HEK293 (cell line): ENCODE data around the gene WARS2.

ENCODE experiments used
- CTCF ChIA-PET: fragments of 350-600 bp; formaldehyde crosslinking; extraction: SDS; loops from one replicate; lab custom pipeline; 2021; ENCODE audit warnings: antibody characterized with exemption; lab: Yijun Ruan, JAX
- POLR2A ChIA-PET: fragments of 300-600 bp; formaldehyde crosslinking; extraction: SDS; loops from one replicate; lab custom pipeline; 2020; ENCODE audit warnings: antibody characterized with exemption, inconsistent platforms; lab: Yijun Ruan, JAX
- H3K27ac ChIP-seq: fragments of 200-500 bp; sonication (Bioruptor generic); 2 replicates; pipeline ENCODE4 v1.5.1; 2014; ENCODE audit warnings: low read depth, low read length, control low read depth, inconsistent platforms; ENCODE audit errors: extremely low read depth
- H3K36me3 ChIP-seq, 2 experiments: fragments of 200-500 bp in 1 of 2; sonication (Bioruptor generic) in 1 of 2; 1 replicate in 1 of 2; 2 replicates in 1 of 2; pipeline ENCODE4 v1.5.1; 2014 to 2017; ENCODE audit warnings: inconsistent platforms in 2 of 2, low read length in 2 of 2; ENCODE audit not compliant: control insufficient read depth in 2 of 2, insufficient read depth in 1 of 2
- H3K4me1 ChIP-seq: fragments of 200-500 bp; sonication (Bioruptor generic); 2 replicates; pipeline ENCODE4 v1.5.1; 2014; ENCODE audit warnings: mild to moderate bottlenecking, low read length, inconsistent platforms; ENCODE audit not compliant: control insufficient read depth, insufficient read depth
- H3K4me3 ChIP-seq: 2 replicates; pipeline ENCODE4 v1.5.1; 2011; ENCODE audit warnings: low read depth, mild to moderate bottlenecking, control low read depth, low read length, moderate library complexity
- H3K9me3 ChIP-seq: fragments of 200-500 bp; sonication (Bioruptor generic); 2 replicates; pipeline ENCODE4 v1.5.1; 2014; ENCODE audit warnings: low read depth, low read length, inconsistent platforms; ENCODE audit not compliant: control insufficient read depth, insufficient read depth
- GFI1B ChIP-seq: fragments of 450-650 bp; formaldehyde crosslinking; IDR thresholded peaks from 2 replicates; pipeline ENCODE4 v1.5.1; 2016; ENCODE audit warnings: missing biosample characterization, missing genetic modification characterization
- GLI4 ChIP-seq: fragments of 450-650 bp; formaldehyde crosslinking; IDR thresholded peaks from 2 replicates; pipeline ENCODE4 v1.5.1; 2016; ENCODE audit warnings: missing biosample characterization, missing genetic modification characterization
- KLF7 ChIP-seq: fragments of 450-650 bp; formaldehyde crosslinking; IDR thresholded peaks from 2 replicates; pipeline ENCODE4 v1.5.1; 2016; ENCODE audit warnings: missing biosample characterization, missing genetic modification characterization, borderline replicate concordance
- OVOL3 ChIP-seq: fragments of 450-650 bp; formaldehyde crosslinking; IDR thresholded peaks from 2 replicates; pipeline ENCODE4 v1.5.1; 2016; ENCODE audit warnings: missing biosample characterization, missing genetic modification characterization
- ZBTB7A ChIP-seq: fragments of 450-650 bp; formaldehyde crosslinking; IDR thresholded peaks from 2 replicates; pipeline ENCODE4 v1.5.1; 2016; ENCODE audit warnings: low read depth, missing biosample characterization, missing genetic modification characterization
- ZEB2 ChIP-seq: fragments of 450-650 bp; formaldehyde crosslinking; IDR thresholded peaks from 2 replicates; pipeline ENCODE4 v1.5.1; 2016; ENCODE audit warnings: missing biosample characterization, missing genetic modification characterization
- ZNF121 ChIP-seq: fragments of 450-650 bp; formaldehyde crosslinking; IDR thresholded peaks from 2 replicates; pipeline ENCODE4 v1.5.1; 2016; ENCODE audit warnings: missing biosample characterization, missing genetic modification characterization
- ZNF175 ChIP-seq: fragments of 450-650 bp; formaldehyde crosslinking; IDR thresholded peaks from 2 replicates; pipeline ENCODE4 v1.5.1; 2016; ENCODE audit warnings: missing biosample characterization, missing genetic modification characterization
- ZNF221 ChIP-seq: fragments of 450-650 bp; formaldehyde crosslinking; IDR thresholded peaks from 2 replicates; pipeline ENCODE4 v1.5.1; 2017; ENCODE audit warnings: missing biosample characterization, missing genetic modification characterization, borderline replicate concordance
- ZNF239 ChIP-seq: fragments of 450-650 bp; formaldehyde crosslinking; IDR thresholded peaks from 2 replicates; pipeline ENCODE4 v1.5.1; 2016; ENCODE audit warnings: missing biosample characterization, missing genetic modification characterization
- ZNF292 ChIP-seq: fragments of 450-650 bp; formaldehyde crosslinking; IDR thresholded peaks from 2 replicates; pipeline ENCODE4 v1.5.1; 2016; ENCODE audit warnings: low read depth, missing biosample characterization, missing genetic modification characterization, borderline replicate concordance
- ZNF391 ChIP-seq: fragments of 450-650 bp; formaldehyde crosslinking; IDR thresholded peaks from 2 replicates; pipeline ENCODE4 v1.5.1; 2016; ENCODE audit warnings: low read depth, missing biosample characterization, missing genetic modification characterization, borderline replicate concordance
- ZNF473 ChIP-seq: fragments of 450-650 bp; formaldehyde crosslinking; IDR thresholded peaks from 2 replicates; pipeline ENCODE4 v1.5.1; 2017; ENCODE audit warnings: missing biosample characterization, missing genetic modification characterization
- ZNF654 ChIP-seq: fragments of 450-650 bp; formaldehyde crosslinking; IDR thresholded peaks from 2 replicates; pipeline ENCODE4 v1.5.1; 2016; ENCODE audit warnings: low read depth, missing biosample characterization, missing genetic modification characterization
- ZNF658 ChIP-seq: fragments of 450-650 bp; formaldehyde crosslinking; IDR thresholded peaks from 2 replicates; pipeline ENCODE4; 2016; ENCODE audit warnings: missing biosample characterization, missing genetic modification characterization
- ZNF664 ChIP-seq: fragments of 450-650 bp; formaldehyde crosslinking; IDR thresholded peaks from 2 replicates; pipeline ENCODE4 v1.5.1; 2016; ENCODE audit warnings: missing biosample characterization, missing genetic modification characterization
- ZNF76 ChIP-seq: fragments of 450-650 bp; formaldehyde crosslinking; IDR thresholded peaks from 2 replicates; pipeline ENCODE4; 2016; ENCODE audit warnings: low read depth, missing biosample characterization, missing genetic modification characterization, borderline replicate concordance
- ZNF777 ChIP-seq: fragments of 450-650 bp; formaldehyde crosslinking; IDR thresholded peaks from 2 replicates; pipeline ENCODE4 v1.5.1; 2017; ENCODE audit warnings: missing biosample characterization, missing genetic modification characterization, borderline replicate concordance
- ZSCAN30 ChIP-seq: fragments of 450-650 bp; IDR thresholded peaks from 2 replicates; pipeline ENCODE4 v1.5.1; 2018; ENCODE audit warnings: missing biosample characterization, mild to moderate bottlenecking, missing genetic modification characterization, moderate library complexity
- TF ChIP-seq, protein P1 (sequence below): fragments of 450-650 bp; formaldehyde crosslinking; IDR thresholded peaks from 2 replicates; pipeline ENCODE4 v1.5.1; 2016; ENCODE audit warnings: missing biosample characterization, missing genetic modification characterization, low read depth
- TF ChIP-seq, protein P2 (sequence below): fragments of 450-650 bp; formaldehyde crosslinking; IDR thresholded peaks from 2 replicates; pipeline ENCODE4 v1.5.1; 2017; ENCODE audit warnings: missing biosample characterization, missing genetic modification characterization

Gene WARS2

GRCh38 chr1:119045096-119045746 is 95.2 kb downstream of the WARS2 start (continued):
- TF ChIP-seq, protein P1, sequence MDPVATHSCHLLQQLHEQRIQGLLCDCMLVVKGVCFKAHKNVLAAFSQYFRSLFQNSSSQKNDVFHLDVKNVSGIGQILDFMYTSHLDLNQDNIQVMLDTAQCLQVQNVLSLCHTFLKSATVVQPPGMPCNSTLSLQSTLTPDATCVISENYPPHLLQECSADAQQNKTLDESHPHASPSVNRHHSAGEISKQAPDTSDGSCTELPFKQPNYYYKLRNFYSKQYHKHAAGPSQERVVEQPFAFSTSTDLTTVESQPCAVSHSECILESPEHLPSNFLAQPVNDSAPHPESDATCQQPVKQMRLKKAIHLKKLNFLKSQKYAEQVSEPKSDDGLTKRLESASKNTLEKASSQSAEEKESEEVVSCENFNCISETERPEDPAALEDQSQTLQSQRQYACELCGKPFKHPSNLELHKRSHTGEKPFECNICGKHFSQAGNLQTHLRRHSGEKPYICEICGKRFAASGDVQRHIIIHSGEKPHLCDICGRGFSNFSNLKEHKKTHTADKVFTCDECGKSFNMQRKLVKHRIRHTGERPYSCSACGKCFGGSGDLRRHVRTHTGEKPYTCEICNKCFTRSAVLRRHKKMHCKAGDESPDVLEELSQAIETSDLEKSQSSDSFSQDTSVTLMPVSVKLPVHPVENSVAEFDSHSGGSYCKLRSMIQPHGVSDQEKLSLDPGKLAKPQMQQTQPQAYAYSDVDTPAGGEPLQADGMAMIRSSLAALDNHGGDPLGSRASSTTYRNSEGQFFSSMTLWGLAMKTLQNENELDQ (tag by site-specific recombination): no peak
- TF ChIP-seq ZEB2 (tag by site-specific recombination): no peak
- no peak for TF ChIP-seq ZNF391 (tag by site-specific recombination)
- no peak for TF ChIP-seq ZNF76 (tag by site-specific recombination)
- TF ChIP-seq KLF7 (tag by site-specific recombination): no peak
- no peak for TF ChIP-seq ZNF175 (tag by site-specific recombination)
- TF ChIP-seq ZNF221 (tag by site-specific recombination): no peak
- no peak for TF ChIP-seq ZNF777 (tag by site-specific recombination)
- no peak for TF ChIP-seq GFI1B (tag by site-specific recombination)
- no peak for TF ChIP-seq ZNF473 (tag by site-specific recombination)
- no peak for TF ChIP-seq ZNF292

DNA sequence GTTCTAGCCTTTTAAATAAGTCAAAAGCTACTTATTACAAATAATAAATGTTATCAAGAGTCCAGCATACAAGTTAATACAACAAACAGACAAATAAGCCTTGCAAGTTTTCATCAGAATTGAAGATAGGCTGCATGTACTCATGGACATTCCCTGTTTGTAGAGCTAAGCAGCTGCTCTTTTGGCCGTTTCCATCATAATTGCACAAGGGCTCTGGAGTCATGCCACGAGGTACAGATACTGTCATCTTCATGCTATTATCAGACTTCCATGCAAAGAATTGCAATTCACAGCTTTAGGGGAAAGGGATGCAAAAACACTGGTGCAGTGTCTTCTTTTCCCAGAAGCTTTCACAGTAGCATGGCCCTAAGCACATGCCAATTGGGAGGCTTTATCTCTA is 99.5 kb downstream of the WARS2 start:
- Histone ChIP-seq H3K9me3 (no peaks in the 10 kb centered on the region), H3K4me1 (no peaks in the 10 kb centered on the region)
- TF ChIP-seq ZNF239 (tag by site-specific recombination): no peak
- no peak for TF ChIP-seq ZNF664 (tag by site-specific recombination)
- no peak for TF ChIP-seq OVOL3
- no peak for TF ChIP-seq ZBTB7A (tag by site-specific recombination)
- TF ChIP-seq, protein P2, sequence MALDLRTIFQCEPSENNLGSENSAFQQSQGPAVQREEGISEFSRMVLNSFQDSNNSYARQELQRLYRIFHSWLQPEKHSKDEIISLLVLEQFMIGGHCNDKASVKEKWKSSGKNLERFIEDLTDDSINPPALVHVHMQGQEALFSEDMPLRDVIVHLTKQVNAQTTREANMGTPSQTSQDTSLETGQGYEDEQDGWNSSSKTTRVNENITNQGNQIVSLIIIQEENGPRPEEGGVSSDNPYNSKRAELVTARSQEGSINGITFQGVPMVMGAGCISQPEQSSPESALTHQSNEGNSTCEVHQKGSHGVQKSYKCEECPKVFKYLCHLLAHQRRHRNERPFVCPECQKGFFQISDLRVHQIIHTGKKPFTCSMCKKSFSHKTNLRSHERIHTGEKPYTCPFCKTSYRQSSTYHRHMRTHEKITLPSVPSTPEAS (tag by site-specific recombination): no peak
- TF ChIP-seq ZSCAN30 (tag by site-specific recombination): no peak
- no peak for TF ChIP-seq ZNF121 (tag by site-specific recombination)
- no peak for TF ChIP-seq ZNF654 (tag by site-specific recombination)
- TF ChIP-seq ZNF658 (tag by site-specific recombination): no peak
- TF ChIP-seq, all 188 proteins: peak for 0
- POLR2A ChIA-PET: no interaction called here
- Histone ChIP-seq H3K4me3 (no peak overlapping the region), H3K36me3 (peaks cover 0 to 2% of the 10 kb centered on the region in 2 experiments; a peak in 1 of 3 replicates), H3K27ac (no peak overlapping the region)
- CTCF ChIA-PET: interaction anchor here (0.7 kb wide), 1 partner anchor 326 kb away, joined by 3 read pairs; no protein-coding TSS in a partner anchor

- no peaks in the 10 kb centered on the region for H3K9me3 ChIP-seq
- POLR2A ChIA-PET: no interaction called here
- H3K4me1 ChIP-seq: no peaks in the 10 kb centered on the region
- H3K36me3 ChIP-seq: peaks cover 0 to 2% of the 10 kb centered on the region in 2 experiments; a peak in 1 of 3 replicates
- H3K27ac ChIP-seq: no peak overlapping the region
- H3K4me3 ChIP-seq: no peak overlapping the region
- TF ChIP-seq GLI4 (tag by site-specific recombination): no peak
- CTCF ChIA-PET: interaction anchor here (0.7 kb wide), 1 partner anchor 326 kb away, joined by 3 read pairs; no protein-coding TSS in a partner anchor
These were observed 100.0 kb downstream of the WARS2 start for GRCh38 chr1:119040489-119040888.
